ENCODE results near the gene CAPN14. TPM values are rescaled to one million over a fixed set of nuclear protein-coding genes. Genes with fewer than 3 reads are reported as not detected.

Gene CAPN14
- total RNA-seq = under 1 TPM; 0.05 to 0.08 TPM
- polyA plus RNA-seq = not detected

- H3K4me3 ChIP-seq (ENCODE audit: low read depth in 1 of 3, low read length in 3 of 3) = no peak within 1 kb of the TSS
- DNase-seq (ENCODE audit: low spot score) = no peak
- no peak within 1 kb of the TSS for H3K27ac ChIP-seq (ENCODE audit: low read depth in 1 of 2, low read length in 2 of 2)
- H3K9me3 ChIP-seq (ENCODE audit: control insufficient read depth in 4 of 4, low read length in 3 of 4) = no peaks in the 10 kb centered on the region
- no peak within 1 kb of the TSS for H3K9ac ChIP-seq (ENCODE audit: low read depth in 1 of 2, low read length in 2 of 2)
- peaks cover 0 to 3% (median 0%) of the 10 kb centered on the region in 4 donors for H3K27me3 ChIP-seq (ENCODE audit: control insufficient read depth in 4 of 4, insufficient read depth in 4 of 4, low read length in 3 of 4)
- TF ChIP-seq NR2F2 (IDR thresholded peaks at IDR 0.05) = no peak
- TF ChIP-seq YY1 (IDR thresholded peaks at IDR 0.05) = no peak
- no peak for TF ChIP-seq EGR1 (IDR thresholded peaks at IDR 0.05; ENCODE audit: low read depth in 2 of 2)
- no peak for TF ChIP-seq FOXA2 (IDR thresholded peaks at IDR 0.05)
- no peak for TF ChIP-seq RXRA (IDR thresholded peaks at IDR 0.05)
- TF ChIP-seq CTCF (IDR thresholded peaks at IDR 0.05; ENCODE audit: low read depth, low read length, missing input control) = no peak
- TF ChIP-seq MAX (IDR thresholded peaks at IDR 0.05) = no peak
- TF ChIP-seq REST (IDR thresholded peaks at IDR 0.05) = no peak
- TF ChIP-seq GABPA (IDR thresholded peaks at IDR 0.05 in 1 of 2, conservative IDR thresholded peaks at IDR 0.05 in 1 of 2) = no peak
- TF ChIP-seq JUND (IDR thresholded peaks at IDR 0.05) = no peak
- TF ChIP-seq ATF3 (IDR thresholded peaks at IDR 0.05) = no peak
- no peak for TF ChIP-seq FOXA1 (IDR thresholded peaks at IDR 0.05)
- TF ChIP-seq HNF4G (IDR thresholded peaks at IDR 0.05) = no peak
- no peak for TF ChIP-seq SP1 (IDR thresholded peaks at IDR 0.05)
- no peak for TF ChIP-seq TAF1 (conservative IDR thresholded peaks at IDR 0.05)
- no peaks in the 10 kb centered on the region for H3K4me1 ChIP-seq (ENCODE audit: control insufficient read depth in 4 of 4, insufficient read depth in 4 of 4, low read length in 3 of 4)
- WGBS = 75% methylated on average over 6 of the region's 6 CpGs
- no peaks in the 10 kb centered on the region for H3K36me3 ChIP-seq (ENCODE audit: control insufficient read depth in 4 of 4, insufficient read depth in 3 of 4, low read depth in 1 of 4, low read length in 3 of 4)
These were observed at the start of gene CAPN14 for GRCh38 chr2:31217465-31218200. Gene CAPN14 (minus strand): TSS chr2:31217515. CDS start chr2:31205447, 12,068 bp downstream.

GRCh38 chr2:31266804-31267203 is 49.5 kb upstream of the CAPN14 start:
- Histone ChIP-seq H3K36me3 (ENCODE audit: control insufficient read depth in 4 of 4, insufficient read depth in 3 of 4, low read depth in 1 of 4, low read length in 3 of 4) (no peaks in the 10 kb centered on the region), H3K27me3 (ENCODE audit: control insufficient read depth in 4 of 4, insufficient read depth in 4 of 4, low read length in 3 of 4) (no peaks in the 10 kb centered on the region), H3K9me3 (ENCODE audit: control insufficient read depth in 4 of 4, low read length in 3 of 4) (no peaks in the 10 kb centered on the region), H3K27ac (ENCODE audit: low read depth in 1 of 2, low read length in 2 of 2) (no peak overlapping the region), H3K4me3 (ENCODE audit: low read depth in 1 of 3, low read length in 3 of 3) (no peak overlapping the region), H3K9ac (ENCODE audit: low read depth in 1 of 2, low read length in 2 of 2) (no peak overlapping the region), H3K4me1 (ENCODE audit: control insufficient read depth in 4 of 4, insufficient read depth in 4 of 4, low read length in 3 of 4) (no peaks in the 10 kb centered on the region)
- 83% methylated on average over 6 of the region's 6 CpGs for whole genome bisulfite sequencing
- DNase-seq (ENCODE audit: low spot score) = no peak
- no peak for TF ChIP-seq HNF4A (conservative IDR thresholded peaks at IDR 0.05)
- no peak for TF ChIP-seq SP1 (IDR thresholded peaks at IDR 0.05)
- no peak for TF ChIP-seq RAD21 (IDR thresholded peaks at IDR 0.05)
- TF ChIP-seq FOXA2 (IDR thresholded peaks at IDR 0.05) = no peak
- TF ChIP-seq GABPA (IDR thresholded peaks at IDR 0.05 in 1 of 2, conservative IDR thresholded peaks at IDR 0.05 in 1 of 2) = no peak
- TF ChIP-seq REST (IDR thresholded peaks at IDR 0.05) = no peak
- no peak for TF ChIP-seq NR2F2 (IDR thresholded peaks at IDR 0.05)
- no peak for TF ChIP-seq FOXA1 (IDR thresholded peaks at IDR 0.05)
- TF ChIP-seq ZBTB33 (IDR thresholded peaks at IDR 0.05) = no peak
- no peak for TF ChIP-seq ATF3 (IDR thresholded peaks at IDR 0.05)
- no peak for TF ChIP-seq JUND (IDR thresholded peaks at IDR 0.05)
- TF ChIP-seq YY1 (IDR thresholded peaks at IDR 0.05) = no peak
- TF ChIP-seq EGR1 (IDR thresholded peaks at IDR 0.05; ENCODE audit: low read depth in 2 of 2) = no peak
- TF ChIP-seq MAX (IDR thresholded peaks at IDR 0.05) = no peak
- no peak for TF ChIP-seq RXRA (IDR thresholded peaks at IDR 0.05)

Data from liver (tissue), 9 donors.